ENCODE measurements around the gene DSG3. TPM values are rescaled to one million over a fixed set of nuclear protein-coding genes. Genes with fewer than 3 reads are reported as not detected.

Gene DSG3
- total RNA-seq, 6 donors from 2014 or later, result not detected

DNA sequence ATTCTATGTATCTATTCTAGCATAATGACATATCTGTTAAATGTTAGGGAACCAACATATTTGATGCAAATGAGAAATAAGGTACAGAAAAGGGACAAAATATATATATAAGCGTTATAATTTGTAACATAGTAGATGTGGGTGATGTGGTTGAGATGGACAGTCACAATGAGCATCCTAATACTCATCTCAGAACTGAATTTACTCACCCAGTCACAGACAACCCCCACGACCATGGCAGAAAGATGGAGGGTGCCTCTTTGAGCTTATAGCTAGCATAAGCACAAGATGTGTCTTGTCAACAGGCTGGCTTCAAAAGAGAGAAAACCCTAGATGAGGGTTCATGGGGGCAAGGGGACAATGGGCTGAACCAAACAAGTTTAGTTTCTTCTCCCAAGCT is 9.1 kb upstream of the DSG3 start:
- Histone ChIP-seq H3K4me1 (no peaks in the 10 kb centered on the region), H3K9me3 (no peaks in the 10 kb centered on the region), H3K4me3 (no peak overlapping the region), H3K36me3 (no peaks in the 10 kb centered on the region), H3K27ac (no peak overlapping the region), H3K27me3 (no peaks in the 10 kb centered on the region)
- no peak for DNase-seq
- TF ChIP-seq EP300 (IDR thresholded peaks at IDR 0.05), result no peak
- no peak for TF ChIP-seq POLR2A (IDR thresholded peaks at IDR 0.05)
- no peak for TF ChIP-seq POLR2AphosphoS5 (IDR thresholded peaks at IDR 0.05)
- TF ChIP-seq, protein P1, sequence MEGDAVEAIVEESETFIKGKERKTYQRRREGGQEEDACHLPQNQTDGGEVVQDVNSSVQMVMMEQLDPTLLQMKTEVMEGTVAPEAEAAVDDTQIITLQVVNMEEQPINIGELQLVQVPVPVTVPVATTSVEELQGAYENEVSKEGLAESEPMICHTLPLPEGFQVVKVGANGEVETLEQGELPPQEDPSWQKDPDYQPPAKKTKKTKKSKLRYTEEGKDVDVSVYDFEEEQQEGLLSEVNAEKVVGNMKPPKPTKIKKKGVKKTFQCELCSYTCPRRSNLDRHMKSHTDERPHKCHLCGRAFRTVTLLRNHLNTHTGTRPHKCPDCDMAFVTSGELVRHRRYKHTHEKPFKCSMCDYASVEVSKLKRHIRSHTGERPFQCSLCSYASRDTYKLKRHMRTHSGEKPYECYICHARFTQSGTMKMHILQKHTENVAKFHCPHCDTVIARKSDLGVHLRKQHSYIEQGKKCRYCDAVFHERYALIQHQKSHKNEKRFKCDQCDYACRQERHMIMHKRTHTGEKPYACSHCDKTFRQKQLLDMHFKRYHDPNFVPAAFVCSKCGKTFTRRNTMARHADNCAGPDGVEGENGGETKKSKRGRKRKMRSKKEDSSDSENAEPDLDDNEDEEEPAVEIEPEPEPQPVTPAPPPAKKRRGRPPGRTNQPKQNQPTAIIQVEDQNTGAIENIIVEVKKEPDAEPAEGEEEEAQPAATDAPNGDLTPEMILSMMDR (IDR thresholded peaks at IDR 0.05), result no peak
- 72 to 87% methylated on average over 2 of the region's 2 CpGs for WGBS, 2 donors
- no peak for ATAC-seq (ENCODE audit: low FRiP score in 2 of 2)

DNA sequence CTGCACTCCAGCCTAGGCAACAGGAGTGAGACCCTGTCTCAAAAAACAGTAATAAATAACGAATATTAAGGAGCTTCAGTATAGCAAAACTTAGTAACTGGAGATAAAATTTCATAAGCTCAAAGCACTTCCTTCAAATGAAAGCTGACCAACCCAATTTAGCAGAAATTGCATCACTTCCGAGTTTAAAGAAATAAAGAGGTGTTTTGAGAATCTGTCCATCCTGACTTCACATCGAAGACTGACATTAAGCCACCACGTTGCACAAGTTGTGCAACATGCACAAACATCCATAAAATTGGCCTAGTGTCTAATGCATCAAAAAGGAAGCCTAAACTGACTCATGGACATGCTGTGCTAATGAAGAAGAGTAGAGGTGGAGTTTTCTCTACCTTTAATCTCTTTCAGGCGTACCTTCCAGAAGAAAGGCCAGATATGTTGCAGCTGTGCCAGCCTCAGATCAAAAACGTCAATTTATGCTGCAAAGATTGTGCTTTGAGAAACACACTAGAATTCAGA is 7.7 kb upstream of the DSG3 start:
- ATAC-seq (ENCODE audit: low FRiP score in 2 of 2), result no peak
- no peaks in the 10 kb centered on the region for H3K4me1 ChIP-seq
- H3K9me3 ChIP-seq, result no peaks in the 10 kb centered on the region
- H3K27me3 ChIP-seq, result no peaks in the 10 kb centered on the region
- no peaks in the 10 kb centered on the region for H3K36me3 ChIP-seq
- DNase-seq, result no peak
- 60 to 74% methylated on average over 6 of the region's 6 CpGs for WGBS, 2 donors
- H3K4me3 ChIP-seq, result no peak overlapping the region
- TF ChIP-seq POLR2A (IDR thresholded peaks at IDR 0.05), result no peak
- TF ChIP-seq, protein P1 (IDR thresholded peaks at IDR 0.05), result no peak
- no peak for TF ChIP-seq POLR2AphosphoS5 (IDR thresholded peaks at IDR 0.05)
- no peak for TF ChIP-seq EP300 (IDR thresholded peaks at IDR 0.05)
- no peak overlapping the region for H3K27ac ChIP-seq

DNA sequence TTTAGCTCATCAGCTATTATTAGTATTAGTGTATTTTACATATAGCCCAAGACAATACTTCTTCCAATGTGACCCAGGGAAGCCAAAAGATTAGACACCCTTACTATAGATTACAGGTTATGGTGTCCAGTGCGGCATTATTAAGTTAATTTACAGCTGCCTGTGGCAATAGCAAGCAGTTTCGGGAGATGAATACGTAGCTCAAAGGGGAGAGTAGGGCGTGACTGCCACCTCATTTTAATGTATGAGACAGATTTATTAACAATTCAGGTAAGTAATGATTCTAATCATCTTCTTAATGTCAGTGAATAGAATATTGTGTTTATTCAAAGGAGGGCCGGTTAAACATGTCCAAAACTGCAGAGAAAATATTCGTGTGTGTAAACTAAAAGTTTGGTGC is 6.8 kb upstream of the DSG3 start:
- Histone ChIP-seq H3K27me3 (no peaks in the 10 kb centered on the region), H3K4me1 (no peaks in the 10 kb centered on the region), H3K27ac (no peak overlapping the region), H3K4me3 (no peak overlapping the region), H3K9me3 (no peaks in the 10 kb centered on the region), H3K36me3 (no peaks in the 10 kb centered on the region)
- no peak for DNase-seq
- WGBS, 2 donors, result 91% methylated on average over 6 of the region's 6 CpGs
- TF ChIP-seq POLR2A (IDR thresholded peaks at IDR 0.05) (no peak), POLR2AphosphoS5 (IDR thresholded peaks at IDR 0.05) (no peak), EP300 (IDR thresholded peaks at IDR 0.05) (no peak)
- TF ChIP-seq, protein P1 (IDR thresholded peaks at IDR 0.05), result no peak
- no peak for ATAC-seq (ENCODE audit: low FRiP score in 2 of 2)

DNA sequence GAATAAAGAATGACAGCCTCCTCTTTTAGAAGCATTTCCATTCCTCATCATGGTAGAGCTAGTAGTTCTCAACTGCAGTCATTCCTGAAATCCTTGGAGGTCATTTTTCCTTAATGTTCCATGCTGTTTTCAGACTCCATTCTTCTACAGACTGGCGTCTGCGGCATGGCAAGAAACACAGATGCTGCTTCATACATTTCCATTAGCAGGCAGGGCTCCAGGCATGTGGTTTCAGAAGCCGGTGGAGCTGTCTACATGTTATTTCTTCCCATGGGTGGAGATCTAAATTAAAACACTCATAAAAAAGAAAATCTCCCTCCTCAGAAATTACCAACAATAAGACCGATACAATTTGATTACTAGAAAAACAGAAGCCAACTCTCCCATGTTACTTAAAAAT is 6.0 kb upstream of the DSG3 start:
- no peak overlapping the region for H3K27ac ChIP-seq
- TF ChIP-seq EP300 (IDR thresholded peaks at IDR 0.05) (no peak), POLR2AphosphoS5 (IDR thresholded peaks at IDR 0.05) (no peak), POLR2A (IDR thresholded peaks at IDR 0.05) (no peak)
- TF ChIP-seq, protein P1 (IDR thresholded peaks at IDR 0.05), result no peak
- H3K36me3 ChIP-seq, result no peaks in the 10 kb centered on the region
- H3K4me3 ChIP-seq, result no peak overlapping the region
- no peaks in the 10 kb centered on the region for H3K27me3 ChIP-seq
- no peaks in the 10 kb centered on the region for H3K9me3 ChIP-seq
- 88 to 90% methylated on average over 4 of the region's 4 CpGs for WGBS, 2 donors
- no peaks in the 10 kb centered on the region for H3K4me1 ChIP-seq
- no peak for ATAC-seq (ENCODE audit: low FRiP score in 2 of 2)
- DNase-seq, result no peak

DNA sequence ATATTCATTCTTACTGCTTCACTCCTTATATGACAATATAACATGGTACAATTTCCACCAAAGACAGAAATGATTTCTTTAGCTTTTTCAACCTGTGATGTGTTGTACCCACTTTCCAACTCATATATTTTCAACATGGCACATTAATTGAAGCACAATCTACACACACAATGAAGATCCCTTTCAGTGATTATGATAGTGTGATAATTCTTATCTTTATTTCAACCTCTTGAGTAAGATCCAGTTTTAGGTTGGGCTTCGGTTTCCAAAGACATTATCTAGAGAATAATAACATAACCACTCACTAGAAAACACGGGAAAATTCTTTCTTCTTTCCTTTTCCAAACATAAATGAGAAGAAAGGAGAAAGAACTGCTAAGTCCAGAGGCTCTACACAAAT is 3.4 kb upstream of the DSG3 start:
- no peaks in the 10 kb centered on the region for H3K9me3 ChIP-seq
- H3K27ac ChIP-seq, result no peak overlapping the region
- TF ChIP-seq POLR2A (IDR thresholded peaks at IDR 0.05) (no peak), EP300 (IDR thresholded peaks at IDR 0.05) (no peak), POLR2AphosphoS5 (IDR thresholded peaks at IDR 0.05) (no peak)
- TF ChIP-seq, protein P1 (IDR thresholded peaks at IDR 0.05), result no peak
- no peaks in the 10 kb centered on the region for H3K36me3 ChIP-seq
- H3K4me3 ChIP-seq, result no peak overlapping the region
- H3K27me3 ChIP-seq, result no peaks in the 10 kb centered on the region
- WGBS, 2 donors, result 80 to 86% methylated on average over 2 of the region's 2 CpGs
- ATAC-seq (ENCODE audit: low FRiP score in 2 of 2) (no peak), DNase-seq (no peak)
- no peaks in the 10 kb centered on the region for H3K4me1 ChIP-seq

Data from upper lobe of left lung (tissue), 6 donors.